Measurements from ENCODE around the gene ANKRD55.
"Not testable (repeated sequence)": the region's sequence is repeated elsewhere in the genome, so short reads cannot be mapped to it uniquely, and the experiment has no call there.

ANKRD55 gene

DNA sequence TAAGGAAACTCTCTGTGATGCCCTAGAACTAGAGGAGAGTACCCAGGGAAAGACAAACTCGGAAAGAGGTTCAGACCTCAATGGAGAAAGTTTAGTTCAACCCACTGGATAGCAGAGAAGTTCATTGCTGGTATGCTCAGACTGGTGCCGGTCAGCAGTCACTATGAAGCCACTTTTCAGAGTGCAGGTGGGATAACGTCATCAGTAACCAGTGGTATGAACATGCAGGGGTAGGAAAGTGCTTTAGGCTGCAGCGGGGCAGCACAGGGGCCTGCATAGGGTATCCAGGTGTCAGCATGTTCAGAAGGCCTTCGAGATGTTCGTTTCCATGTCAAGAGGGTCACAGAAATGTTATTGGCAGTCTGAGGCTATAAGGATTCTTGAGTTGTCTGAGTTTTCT is 20.8 kb upstream of the ANKRD55 start:
- no peak for DNase-seq (ENCODE audit: low spot score)

DNA sequence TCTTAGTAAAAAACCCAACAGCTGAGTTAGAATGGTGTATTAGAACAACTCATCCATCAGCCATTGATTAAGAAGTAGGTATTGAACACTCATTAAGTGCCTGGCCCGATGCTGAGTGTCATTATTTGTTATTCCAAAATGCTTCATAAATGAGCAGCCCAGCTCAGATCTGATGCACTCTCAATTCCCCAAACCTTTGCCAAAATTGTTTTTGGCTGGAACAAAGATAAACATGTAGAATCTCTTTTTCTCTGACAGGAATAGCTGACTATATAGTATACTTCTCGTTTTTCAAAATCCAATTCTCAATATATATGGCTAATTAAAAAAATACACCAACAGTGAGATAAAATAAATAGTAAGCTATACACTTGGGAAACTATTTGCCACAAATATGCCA is 20.0 kb upstream of the ANKRD55 start:
- DNase-seq (ENCODE audit: low spot score): no peak

DNA sequence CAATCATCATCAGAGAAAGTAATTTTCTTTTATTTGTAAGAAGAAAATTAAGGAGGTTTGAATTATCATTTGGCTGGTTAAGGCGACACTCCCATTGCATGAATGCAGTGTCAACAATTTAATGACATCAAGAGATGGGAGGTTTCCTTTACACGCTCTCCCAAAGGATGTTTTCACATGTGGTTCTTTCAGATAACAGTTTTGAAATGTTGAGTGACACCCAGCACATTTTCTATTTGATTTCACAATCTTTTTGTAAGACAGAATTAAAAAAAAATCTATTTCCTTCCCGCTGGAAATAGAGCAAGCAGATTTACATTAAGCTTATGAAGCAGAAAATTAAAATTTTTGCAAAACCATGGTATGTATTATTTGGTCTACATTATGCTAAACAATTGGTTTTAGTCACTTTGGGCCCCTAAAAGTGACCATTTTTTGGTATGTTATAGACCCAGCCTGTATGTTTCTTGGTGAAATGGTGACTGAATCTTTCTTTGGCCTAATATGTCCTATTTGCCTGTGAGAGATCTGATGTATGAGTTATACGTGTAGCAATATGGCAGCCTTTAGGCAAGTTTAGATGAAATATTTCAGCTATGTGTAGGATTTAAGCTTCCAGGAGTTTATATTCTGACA is 18.9 kb upstream of the ANKRD55 start:
- DNase-seq (ENCODE audit: low spot score): no peak

DNA sequence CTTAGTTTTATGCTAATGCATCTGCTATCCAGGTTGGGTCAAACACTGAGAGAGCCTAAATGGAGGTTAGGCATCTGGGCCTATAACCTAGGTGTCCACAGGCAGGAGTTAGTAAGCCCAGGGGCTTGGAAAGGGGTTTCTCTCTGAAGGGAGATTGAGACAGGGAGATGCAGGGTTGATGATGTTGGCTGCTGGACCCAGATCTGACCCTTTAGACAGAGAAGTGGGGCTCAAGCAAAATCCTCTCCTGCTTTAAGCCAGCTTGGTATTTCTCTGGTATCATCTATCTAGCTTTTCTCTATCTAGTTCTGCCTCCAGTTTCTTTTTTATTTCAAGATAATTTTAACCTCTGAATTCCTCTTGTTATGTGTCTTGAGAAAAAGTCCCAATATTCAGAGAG is 18.3 kb upstream of the ANKRD55 start:
- no peak for DNase-seq (ENCODE audit: low spot score)

DNA sequence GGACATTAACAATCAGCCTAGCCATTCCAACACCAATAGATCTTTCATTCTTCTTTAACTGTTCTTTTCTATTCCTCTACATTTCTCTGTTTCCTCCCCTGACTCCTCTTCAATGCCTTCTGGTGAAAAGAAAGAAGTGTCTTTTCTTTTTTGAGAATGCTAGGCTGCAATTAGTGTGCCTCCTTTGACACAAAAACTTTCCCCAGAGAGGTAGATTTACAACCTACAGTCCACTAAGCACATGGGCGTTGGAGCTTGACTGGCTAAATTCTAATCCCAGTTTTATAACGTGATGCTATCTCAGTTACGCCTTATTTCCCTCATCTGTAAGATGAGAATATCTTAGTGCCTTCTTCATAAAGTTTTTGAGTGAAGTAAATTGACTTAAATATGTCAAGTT is 16.9 kb upstream of the ANKRD55 start:
- DNase-seq (ENCODE audit: low spot score): no peak

DNA sequence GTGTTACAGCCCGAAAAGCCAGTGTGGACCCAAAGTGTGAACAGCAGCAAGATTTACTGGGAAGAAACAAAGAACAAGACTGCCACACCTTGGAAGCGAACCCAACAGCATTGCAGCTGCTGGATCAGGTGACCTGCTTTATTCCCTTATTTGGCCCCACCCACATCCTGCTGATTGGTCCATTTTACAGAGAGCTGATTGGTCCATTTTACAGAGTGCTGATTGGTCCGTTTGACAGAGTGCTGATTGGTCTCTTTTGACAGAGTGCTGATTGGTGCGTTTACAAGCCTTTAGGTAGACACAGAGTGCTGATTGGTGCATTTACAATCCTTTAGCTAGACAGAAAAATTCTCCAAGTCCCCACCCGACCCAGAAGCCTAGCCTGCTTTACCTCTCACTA is 16.0 kb upstream of the ANKRD55 start:
- DNase-seq (ENCODE audit: low spot score): not testable (repeated sequence)

DNA sequence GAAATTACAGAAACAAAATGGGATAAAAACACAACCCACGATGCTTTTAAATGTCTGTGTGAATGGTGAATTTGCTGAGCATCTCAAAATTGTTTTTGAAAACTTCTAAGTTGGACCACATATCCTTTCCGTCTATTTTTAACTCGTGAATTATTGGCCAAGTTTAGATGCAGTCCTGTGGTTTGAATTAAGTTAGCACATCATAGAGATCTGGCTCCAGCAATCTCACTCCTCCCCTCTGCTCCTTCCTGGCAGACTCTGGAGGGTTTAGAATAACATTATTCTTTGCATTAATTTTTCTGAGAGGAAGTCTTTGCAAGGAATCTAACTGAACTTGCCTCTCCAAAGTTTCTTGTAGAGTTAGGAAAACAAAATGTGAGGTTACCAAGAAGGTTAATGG is 14.5 kb upstream of the ANKRD55 start:
- DNase-seq (ENCODE audit: low spot score): no peak

DNA sequence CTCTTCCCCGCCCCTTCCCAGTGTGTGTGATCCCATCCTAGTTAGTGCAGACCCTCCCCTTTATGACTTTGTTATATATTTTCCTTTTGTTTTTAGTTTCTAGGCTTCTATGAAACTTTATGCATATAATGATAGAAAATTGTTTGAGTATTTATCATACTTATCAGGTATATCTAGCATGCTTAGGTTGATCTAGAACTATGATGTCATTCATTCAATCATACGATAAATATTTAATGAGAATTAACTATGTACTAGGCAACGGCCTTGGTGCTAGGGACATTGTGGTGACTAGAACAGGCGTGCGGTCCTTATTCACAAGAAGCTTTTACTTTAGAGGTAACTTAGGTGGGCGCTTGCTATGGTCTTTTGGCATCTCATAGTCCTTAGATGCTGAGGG is 13.6 kb upstream of the ANKRD55 start:
- DNase-seq (ENCODE audit: low spot score): no peak

DNA sequence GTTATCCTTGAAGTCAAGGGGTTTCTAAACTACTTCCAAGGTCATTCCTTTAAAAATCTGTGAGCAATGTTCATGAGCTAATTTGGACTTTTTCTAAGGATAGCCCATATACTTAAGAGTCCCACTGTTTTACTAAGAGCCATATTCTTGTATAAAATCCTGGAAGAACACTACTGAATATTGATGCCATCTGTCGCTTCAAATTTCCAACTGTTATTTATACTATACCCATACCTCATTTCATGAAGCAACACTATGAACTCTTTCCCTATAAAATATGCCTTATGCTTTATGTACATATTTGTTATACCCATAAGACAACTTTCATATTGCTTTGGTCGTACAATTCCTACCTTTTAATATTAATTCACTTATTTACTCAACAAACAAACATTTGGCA is 12.4 kb upstream of the ANKRD55 start:
- no peak for DNase-seq (ENCODE audit: low spot score)

DNA sequence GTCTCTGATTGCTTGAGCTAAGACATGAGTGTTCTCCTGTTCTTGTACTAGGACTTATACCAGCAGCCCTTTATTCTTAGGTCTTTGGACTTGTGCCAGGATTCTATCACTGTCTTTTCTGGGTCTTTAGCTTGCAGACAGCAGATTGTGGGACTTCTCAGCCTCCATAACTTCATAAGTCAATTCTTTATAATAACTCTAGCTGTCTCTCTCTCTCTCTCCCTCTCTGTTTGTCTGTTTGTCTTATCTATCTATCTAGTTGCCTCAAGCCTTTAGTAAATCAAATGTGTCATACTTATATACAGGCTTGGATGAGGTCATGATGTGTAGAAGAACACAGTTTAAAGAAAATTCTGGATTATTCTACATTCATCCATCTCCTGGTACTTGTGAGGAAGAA is 11.5 kb upstream of the ANKRD55 start:
- no peak for DNase-seq (ENCODE audit: low spot score)

DNA sequence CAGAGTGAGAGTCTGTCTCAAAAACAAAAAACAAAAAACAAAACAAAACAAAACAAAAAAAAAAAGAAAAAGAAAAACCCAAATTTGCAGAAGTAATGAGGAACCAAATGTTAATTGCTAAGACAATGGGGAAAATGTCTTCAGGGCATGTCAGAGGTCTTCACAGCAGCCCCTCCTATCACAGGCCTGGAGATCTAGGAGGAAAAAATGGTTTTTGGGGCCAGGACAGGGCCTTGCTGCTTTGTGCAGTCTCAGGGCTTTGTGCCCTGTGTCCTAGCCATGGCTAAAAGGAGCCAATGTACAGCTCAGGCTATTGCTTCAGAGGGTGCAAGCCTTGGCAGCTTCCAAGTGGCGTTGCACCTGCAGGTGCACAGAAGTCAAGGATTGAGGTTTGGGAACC is 9.1 kb upstream of the ANKRD55 start:
- DNase-seq (ENCODE audit: low spot score): not testable (repeated sequence)

DNA sequence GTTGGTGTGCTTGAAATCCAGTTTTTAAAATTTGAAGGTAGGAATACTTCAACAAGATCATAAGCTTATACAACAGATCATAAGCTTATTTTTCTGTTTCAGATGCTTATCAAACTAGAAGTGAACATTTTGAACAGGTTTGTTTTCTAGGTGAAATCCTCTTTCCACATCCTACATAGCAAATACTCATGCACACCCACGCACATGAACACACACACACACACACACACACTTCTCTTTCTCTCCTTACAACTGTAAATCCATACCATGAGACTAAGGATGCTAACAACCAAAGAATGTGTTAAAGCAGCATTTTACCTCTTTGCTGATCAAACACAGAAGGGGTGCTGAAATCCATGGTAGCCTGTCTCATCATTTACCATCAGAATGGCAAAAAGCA is 592 bp downstream of the ANKRD55 start:
- no peak for DNase-seq (ENCODE audit: low spot score)

DNA sequence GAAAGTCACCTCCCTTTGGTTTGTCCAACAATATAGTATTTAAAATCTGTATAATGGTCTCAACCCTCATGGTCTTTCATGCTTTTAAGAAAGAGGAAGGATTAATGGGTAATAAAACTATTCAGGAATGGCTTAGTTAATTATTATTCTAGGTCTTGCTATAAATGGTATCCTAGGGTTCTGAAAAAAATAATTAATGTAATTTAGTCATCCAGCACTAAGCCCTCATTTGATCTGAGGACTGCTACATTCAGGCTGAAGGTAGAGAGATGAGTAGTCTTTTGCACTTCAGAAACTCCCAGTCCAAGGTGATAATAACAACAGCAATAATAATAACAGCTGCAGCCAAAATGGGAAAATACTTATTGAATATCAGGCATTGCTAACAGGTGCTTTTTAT is 2.6 kb downstream of the ANKRD55 start:
- DNase-seq (ENCODE audit: low spot score): no peak

DNA sequence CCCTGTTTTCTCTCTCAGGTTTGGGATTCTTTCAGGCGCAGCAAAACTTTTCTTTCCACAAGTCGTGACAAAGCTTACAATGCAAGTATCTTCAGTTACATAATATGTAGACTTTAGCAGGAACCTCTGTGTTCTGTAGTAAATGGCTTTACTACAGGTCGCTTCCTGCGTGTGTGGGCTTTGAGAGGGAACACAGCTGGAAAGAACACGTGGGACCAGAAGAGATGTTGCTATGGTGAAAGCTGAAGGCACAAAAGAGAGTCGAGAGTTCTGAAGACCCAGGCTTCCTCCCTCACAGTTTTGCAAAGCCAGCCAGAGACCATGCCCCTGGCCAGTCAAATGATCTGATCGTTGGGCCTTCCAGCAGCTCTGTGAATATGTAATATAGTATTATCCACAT is 4.0 kb downstream of the ANKRD55 start:
- no peak for DNase-seq (ENCODE audit: low spot score)

DNA sequence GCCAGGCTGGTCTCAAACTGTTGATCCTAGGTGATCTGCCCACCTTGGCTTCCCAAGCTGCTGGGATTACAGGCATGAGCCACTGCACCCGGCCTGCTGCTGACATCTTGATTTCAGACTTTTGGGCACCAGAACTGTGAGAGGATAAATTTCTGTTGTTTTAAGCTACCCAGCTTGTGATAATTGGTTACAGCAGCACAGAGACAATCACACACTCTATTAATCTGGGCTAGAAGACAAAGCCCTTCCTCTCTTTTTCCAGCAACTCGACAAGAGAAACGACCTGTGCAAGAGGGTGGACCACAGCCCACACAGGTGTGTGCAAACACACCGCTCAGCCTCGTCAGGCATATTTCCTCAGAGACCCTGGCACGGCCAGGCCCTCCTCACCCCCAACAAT is 4.5 kb downstream of the ANKRD55 start:
- DNase-seq (ENCODE audit: low spot score): no peak

DNA sequence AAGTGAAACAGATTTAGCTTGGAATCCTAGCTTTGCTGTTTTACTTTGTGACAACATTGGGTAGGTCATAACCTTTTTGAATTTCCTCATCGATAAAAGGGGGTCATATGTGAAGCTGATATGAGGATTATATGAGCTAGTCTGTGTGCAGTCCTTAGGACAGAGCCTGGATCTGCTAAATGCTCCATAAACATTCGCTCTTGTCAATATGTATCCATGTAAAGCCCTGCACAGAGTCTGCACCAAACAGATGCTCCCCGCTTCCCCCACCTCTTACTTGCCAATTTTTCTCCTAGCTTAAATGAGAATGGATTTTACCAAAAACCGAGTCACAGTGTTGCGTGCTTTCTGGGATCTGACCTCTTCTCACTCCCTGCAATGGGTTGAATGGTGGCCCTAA is 5.4 kb downstream of the ANKRD55 start:
- no peak for DNase-seq (ENCODE audit: low spot score)

DNA sequence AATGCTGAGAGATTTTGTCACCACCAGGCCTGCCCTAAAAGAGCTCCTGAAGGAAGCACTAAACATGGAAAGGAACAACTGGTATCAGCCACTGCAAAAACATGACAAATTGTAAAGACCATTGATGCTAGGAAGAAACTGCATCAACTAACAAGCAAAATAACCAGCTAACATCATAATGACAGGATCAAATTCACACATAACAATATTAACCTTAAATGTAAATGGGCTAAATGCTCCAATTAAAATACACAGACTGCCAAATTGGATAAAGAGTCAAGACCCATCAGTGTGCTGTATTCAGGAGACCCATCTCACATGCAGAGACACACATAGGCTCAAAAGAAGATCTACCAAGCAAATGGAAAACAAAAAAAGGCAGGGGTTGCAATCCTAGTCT is 9.8 kb downstream of the ANKRD55 start:
- not testable (repeated sequence) for DNase-seq (ENCODE audit: low spot score)

DNA sequence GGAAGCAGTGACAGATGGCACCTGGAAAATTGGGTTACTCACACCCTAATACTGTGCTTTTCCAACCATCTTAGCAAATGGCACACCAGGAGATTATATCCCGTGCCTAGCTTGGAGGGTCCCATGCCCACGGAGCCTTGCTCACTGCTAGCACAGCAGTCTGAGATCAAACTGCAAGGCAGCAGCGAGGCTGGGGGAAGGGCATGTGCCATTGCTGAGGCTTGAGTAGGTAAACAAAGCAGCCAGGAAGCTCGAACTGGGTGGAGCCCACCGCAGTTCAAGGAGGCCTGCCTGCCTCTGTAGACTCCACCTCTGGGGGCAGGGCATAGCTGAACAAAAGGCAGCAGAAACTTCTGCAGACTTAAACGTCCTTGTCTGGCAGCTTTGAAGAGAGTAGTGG is 11.5 kb downstream of the ANKRD55 start:
- not testable (repeated sequence) for DNase-seq (ENCODE audit: low spot score)

DNA sequence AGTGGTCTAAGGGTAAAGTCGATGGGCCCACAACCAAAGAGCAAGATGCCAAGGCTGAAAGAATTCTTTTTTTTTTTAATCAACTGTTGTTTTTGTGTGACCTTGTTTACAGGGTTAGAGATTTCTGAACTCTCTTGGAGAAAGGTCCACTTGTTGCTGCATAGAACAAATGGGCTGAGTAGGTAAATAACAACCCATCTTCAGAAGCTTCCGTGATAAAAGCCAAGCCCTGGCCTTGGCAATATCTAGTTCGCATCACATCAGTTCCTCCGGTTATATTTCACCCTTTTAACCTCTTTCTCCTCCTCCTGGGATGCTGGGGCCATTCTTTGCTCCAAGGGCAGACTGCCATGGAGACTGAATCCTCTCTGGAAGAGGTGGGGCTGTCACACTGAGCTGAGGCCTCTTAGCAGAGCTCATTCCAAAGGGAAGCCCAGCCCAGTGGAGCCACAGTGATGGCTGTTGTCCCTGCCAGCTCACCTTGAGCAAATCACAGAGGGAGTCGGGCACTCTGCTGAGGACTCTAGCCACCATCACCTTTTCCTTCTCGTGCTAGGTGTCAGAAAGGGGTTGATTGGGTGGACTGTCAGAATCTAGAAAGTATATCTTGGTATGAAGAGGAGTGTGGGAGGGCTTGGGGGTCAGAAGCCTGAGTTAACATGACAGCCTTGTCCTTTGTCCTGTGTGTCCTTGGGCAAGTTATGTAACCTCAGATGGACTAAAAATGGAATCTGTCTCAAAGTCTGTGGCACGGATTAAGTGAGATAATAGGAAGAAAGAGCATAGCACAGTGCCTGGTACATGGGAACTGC is 17.9 kb downstream of the ANKRD55 start:
- no peak for DNase-seq (ENCODE audit: low spot score)

DNA sequence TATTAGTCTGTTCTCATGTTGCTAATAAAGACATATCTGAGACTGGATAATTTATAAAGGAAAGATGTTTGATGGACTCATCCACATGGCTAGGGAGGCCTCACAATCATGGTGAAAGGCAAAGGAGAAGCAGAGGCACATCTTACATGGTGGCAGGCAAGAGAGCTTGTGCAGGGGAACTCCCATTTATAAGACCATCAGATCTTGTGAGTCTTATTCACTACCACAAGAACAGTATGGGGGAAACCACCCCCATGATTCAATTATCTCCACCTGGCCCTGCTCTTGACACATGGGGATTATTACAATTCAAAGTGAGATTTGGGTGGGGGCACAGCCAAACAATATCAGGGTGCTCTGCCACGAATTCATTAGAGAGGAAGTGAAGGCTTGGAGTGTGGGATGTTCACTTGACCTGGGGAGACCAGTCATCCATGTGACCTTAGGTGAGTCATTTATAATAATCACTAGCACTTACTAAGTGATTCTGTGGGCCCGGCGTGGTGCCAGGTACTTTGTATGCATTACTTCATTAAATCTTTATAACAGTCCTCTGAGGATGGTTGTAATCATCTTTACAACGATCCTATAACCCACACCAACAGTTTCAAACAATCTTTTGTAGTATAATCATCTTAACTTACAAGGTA is 19.1 kb downstream of the ANKRD55 start:
- DNase-seq (ENCODE audit: low spot score): not testable (repeated sequence)

DNA sequence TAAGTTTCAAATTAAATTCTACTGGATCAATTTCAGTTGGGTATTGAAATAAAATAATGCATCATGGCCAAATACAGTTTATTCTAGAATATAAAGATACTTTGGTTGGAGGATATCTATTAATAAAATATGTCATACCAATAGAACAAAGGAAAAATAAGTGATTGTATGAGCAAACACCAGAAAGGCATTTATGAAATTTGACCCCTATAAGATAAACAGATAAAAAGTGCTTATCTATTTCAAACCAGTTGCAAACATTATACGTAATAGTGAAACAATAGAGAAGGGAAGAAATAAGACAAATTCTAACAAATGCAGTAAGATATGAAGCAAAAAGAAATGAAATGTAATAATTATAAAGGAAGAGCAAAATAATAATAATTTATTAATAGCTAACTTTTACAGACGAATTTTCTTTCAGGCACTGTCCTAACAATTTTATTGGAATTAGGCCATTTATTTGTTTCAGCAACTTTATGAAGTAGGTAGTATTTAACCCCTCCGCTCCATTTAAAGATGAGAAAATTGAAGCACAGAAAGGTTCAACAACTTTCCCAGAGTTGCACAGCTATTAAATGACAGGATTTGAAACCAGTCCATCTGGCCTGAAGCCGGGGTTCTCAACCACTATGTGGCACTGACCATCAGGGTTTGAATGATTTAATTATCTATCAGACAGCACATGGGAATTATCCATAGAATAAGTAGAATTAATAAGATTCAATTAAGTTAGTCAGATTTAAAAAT is 20.8 kb downstream of the ANKRD55 start:
- DNase-seq (ENCODE audit: low spot score): no peak

DNA sequence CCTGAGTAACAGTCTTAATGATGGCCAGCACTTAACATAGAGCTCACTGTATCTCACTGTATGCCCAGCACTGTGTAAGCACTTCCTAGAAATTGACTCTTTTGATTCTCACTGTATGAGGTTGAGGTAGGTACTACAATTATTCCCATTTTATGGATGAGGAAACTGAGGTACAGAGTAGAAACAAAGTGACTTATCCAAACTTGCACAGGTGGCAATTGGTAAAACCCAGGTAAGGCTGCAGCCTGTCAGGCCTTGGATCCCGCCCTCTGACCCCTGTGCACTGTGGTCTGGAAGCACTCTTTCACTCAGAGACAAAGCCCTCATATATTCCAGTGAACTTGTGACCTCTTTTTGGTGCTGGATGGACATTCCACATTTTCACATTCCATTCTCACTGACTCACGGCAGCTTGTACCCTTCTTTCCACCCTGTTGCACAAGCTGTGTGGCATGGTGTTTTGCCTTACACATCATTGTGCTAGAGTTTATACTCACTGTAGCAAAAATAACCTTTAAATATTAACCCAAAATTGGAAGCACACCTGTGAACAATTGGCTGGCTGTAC is 21.7 kb downstream of the ANKRD55 start:
- DNase-seq (ENCODE audit: low spot score): no peak
